ENCODE data around the gene MAPK8IP1.

DNA sequence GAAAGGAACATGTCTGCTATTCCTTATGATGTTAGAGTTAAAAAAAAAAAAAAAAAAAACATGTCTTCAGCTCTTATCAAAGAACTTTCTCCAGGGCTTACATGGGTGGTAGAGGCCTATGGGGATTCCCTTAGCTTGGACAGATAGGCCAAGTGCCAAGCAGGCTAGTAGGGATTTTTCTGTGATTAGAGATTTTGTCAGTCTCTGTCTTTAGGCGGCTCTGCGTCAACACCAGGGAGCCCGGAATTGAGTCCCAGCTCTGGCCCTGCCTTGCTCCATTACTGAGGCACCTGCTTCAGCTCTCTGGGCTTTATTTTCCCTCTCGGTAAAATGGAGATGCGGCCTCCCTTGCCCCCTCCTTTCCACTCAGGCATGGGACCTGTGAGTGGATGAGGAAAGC is 25.1 kb upstream of the MAPK8IP1 start:
- TF ChIP-seq POLR2AphosphoS5 (IDR thresholded peaks at IDR 0.05; ENCODE audit: borderline replicate concordance, low read depth, low read length), result no peak
- no peak for TF ChIP-seq EZH2 (IDR thresholded peaks at IDR 0.05)

Measured in SK-N-MC (cell line).